Measurements from ENCODE around the gene AP1S2. TPM values are rescaled to one million over a fixed set of nuclear protein-coding genes. Genes with fewer than 3 reads are reported as not detected.

AP1S2 gene
- total and polyA plus RNA-seq, 9 of the 15 experiments (the other 6 are each of a cell fraction or from before 2014, with no cell fraction given): 11.1 to 64.2 (median 25.8) TPM

DNA sequence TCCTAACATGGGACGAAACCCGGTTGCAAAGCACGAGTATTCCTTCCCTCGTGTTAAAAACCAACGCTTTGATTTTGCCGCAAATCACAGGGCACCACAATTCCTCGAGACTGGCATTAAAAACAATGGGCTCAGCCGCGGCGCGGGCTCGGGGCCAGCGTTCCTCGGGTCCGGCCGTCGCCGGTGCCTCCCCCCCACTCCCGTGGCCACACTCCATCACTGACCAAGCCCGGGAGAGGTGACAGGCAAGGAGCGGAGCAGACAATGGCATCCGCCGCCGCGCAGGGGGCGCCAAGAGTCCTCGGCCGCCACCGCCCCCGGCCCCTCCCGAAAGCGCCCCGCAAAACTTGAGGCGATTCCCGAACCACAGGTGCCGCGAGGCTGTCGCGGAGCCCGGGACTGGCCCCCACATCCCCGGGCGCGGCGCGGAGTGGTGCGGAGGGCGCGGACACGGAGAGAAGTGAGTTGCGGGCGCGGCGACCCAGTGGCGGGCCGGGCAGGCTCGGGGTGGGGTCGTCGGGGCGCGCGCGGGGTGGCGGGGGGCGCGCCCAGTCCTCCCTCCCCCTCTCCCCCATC lies 445 bp downstream of the AP1S2 start (continued):
- TF ChIP-seq MEF2A (IDR thresholded peaks at IDR 0.05; ENCODE audit: control insufficient read depth, low read depth, low read length) (no peak), GTF2E2 (tag; IDR thresholded peaks at IDR 0.05) (no peak; the same call in 1 of the 2 replicates), CEBPB (tag; IDR thresholded peaks at IDR 0.05) (no peak), ZNF253 (CRISPR knock-in tag; conservative IDR thresholded peaks at IDR 0.05) (no peak), NR2F6 (CRISPR knock-in tag; IDR thresholded peaks at IDR 0.05) (no peak), ZNF232 (CRISPR knock-in tag; IDR thresholded peaks at IDR 0.05) (no peak), SAFB (IDR thresholded peaks at IDR 0.05; ENCODE audit: borderline replicate concordance, low read depth, low read length) (0 out of 2 replicates have a peak, but pooled peaks have one; percentile 31), FOSL1 (tag; conservative IDR thresholded peaks at IDR 0.05) (no peak), ZNF316 (IDR thresholded peaks at IDR 0.05) (no peak), POLR2A (conservative IDR thresholded peaks at IDR 0.05) (no peak), ZNF644 (tag; IDR thresholded peaks at IDR 0.05; ENCODE audit: low read depth) (no peak), RBM25 (IDR thresholded peaks at IDR 0.05; ENCODE audit: low read depth, low read length, severe bottlenecking) (no peak), CHD4 (IDR thresholded peaks at IDR 0.05; ENCODE audit: insufficient read depth, insufficient replicate concordance, low read depth, low read length, poor library complexity, severe bottlenecking) (no peak), ZBTB7A (IDR thresholded peaks at IDR 0.05; ENCODE audit: borderline replicate concordance, control insufficient read depth, low read depth, low read length) (peak; percentile 69), STAT5B (CRISPR knock-in tag; IDR thresholded peaks at IDR 0.05) (no peak), RBM22 (IDR thresholded peaks at IDR 0.05; ENCODE audit: low read depth, low read length, poor library complexity, severe bottlenecking) (no peak), ZNF184 (CRISPR knock-in tag; IDR thresholded peaks at IDR 0.05) (no peak), KDM1A (IDR thresholded peaks at IDR 0.05) (no peak)
- TF ChIP-seq, protein P1, sequence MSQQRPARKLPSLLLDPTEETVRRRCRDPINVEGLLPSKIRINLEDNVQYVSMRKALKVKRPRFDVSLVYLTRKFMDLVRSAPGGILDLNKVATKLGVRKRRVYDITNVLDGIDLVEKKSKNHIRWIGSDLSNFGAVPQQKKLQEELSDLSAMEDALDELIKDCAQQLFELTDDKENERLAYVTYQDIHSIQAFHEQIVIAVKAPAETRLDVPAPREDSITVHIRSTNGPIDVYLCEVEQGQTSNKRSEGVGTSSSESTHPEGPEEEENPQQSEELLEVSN (IDR thresholded peaks at IDR 0.05; ENCODE audit: borderline replicate concordance in 1 of 2, extremely low read depth in 1 of 2, insufficient read depth in 1 of 2, insufficient read length in 1 of 2, low read depth in 1 of 2, low read length in 1 of 2, poor library complexity in 1 of 2, severe bottlenecking in 1 of 2): peak in 1 of 2 experiments; percentile 37
- TF ChIP-seq, protein P2, sequence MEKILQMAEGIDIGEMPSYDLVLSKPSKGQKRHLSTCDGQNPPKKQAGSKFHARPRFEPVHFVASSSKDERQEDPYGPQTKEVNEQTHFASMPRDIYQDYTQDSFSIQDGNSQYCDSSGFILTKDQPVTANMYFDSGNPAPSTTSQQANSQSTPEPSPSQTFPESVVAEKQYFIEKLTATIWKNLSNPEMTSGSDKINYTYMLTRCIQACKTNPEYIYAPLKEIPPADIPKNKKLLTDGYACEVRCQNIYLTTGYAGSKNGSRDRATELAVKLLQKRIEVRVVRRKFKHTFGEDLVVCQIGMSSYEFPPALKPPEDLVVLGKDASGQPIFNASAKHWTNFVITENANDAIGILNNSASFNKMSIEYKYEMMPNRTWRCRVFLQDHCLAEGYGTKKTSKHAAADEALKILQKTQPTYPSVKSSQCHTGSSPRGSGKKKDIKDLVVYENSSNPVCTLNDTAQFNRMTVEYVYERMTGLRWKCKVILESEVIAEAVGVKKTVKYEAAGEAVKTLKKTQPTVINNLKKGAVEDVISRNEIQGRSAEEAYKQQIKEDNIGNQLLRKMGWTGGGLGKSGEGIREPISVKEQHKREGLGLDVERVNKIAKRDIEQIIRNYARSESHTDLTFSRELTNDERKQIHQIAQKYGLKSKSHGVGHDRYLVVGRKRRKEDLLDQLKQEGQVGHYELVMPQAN (IDR thresholded peaks at IDR 0.05; ENCODE audit: borderline replicate concordance): no peak
- TF ChIP-seq, protein P3, sequence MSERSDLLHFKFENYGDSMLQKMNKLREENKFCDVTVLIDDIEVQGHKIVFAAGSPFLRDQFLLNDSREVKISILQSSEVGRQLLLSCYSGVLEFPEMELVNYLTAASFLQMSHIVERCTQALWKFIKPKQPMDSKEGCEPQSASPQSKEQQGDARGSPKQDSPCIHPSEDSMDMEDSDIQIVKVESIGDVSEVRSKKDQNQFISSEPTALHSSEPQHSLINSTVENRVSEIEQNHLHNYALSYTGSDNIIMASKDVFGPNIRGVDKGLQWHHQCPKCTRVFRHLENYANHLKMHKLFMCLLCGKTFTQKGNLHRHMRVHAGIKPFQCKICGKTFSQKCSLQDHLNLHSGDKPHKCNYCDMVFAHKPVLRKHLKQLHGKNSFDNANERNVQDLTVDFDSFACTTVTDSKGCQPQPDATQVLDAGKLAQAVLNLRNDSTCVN (CRISPR knock-in tag; IDR thresholded peaks at IDR 0.05): no peak
- TF ChIP-seq, protein P4, sequence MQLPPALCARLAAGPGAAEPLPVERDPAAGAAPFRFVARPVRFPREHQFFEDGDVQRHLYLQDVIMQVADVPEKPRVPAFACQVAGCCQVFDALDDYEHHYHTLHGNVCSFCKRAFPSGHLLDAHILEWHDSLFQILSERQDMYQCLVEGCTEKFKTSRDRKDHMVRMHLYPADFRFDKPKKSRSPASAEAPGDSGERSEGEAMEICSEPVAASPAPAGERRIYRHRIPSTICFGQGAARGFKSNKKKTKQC (CRISPR knock-in tag; IDR thresholded peaks at IDR 0.05): 0 out of 2 replicates have a peak, but pooled peaks have one; percentile 49
- TF ChIP-seq, protein P5, sequence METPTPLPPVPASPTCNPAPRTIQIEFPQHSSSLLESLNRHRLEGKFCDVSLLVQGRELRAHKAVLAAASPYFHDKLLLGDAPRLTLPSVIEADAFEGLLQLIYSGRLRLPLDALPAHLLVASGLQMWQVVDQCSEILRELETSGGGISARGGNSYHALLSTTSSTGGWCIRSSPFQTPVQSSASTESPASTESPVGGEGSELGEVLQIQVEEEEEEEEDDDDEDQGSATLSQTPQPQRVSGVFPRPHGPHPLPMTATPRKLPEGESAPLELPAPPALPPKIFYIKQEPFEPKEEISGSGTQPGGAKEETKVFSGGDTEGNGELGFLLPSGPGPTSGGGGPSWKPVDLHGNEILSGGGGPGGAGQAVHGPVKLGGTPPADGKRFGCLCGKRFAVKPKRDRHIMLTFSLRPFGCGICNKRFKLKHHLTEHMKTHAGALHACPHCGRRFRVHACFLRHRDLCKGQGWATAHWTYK (CRISPR knock-in tag; IDR thresholded peaks at IDR 0.05): no peak
